Measurements from ENCODE around the gene RTP5. TPM values are rescaled to one million over a fixed set of nuclear protein-coding genes. Genes with fewer than 3 reads are reported as not detected.
A peak's percentile ranks its signal among the peaks of the same experiment; 100 is the strongest.

Gene RTP5
- total and polyA plus RNA-seq, 2 donors (not counting 1 experiment from before 2014, with no cell fraction given) = not detected

DNA sequence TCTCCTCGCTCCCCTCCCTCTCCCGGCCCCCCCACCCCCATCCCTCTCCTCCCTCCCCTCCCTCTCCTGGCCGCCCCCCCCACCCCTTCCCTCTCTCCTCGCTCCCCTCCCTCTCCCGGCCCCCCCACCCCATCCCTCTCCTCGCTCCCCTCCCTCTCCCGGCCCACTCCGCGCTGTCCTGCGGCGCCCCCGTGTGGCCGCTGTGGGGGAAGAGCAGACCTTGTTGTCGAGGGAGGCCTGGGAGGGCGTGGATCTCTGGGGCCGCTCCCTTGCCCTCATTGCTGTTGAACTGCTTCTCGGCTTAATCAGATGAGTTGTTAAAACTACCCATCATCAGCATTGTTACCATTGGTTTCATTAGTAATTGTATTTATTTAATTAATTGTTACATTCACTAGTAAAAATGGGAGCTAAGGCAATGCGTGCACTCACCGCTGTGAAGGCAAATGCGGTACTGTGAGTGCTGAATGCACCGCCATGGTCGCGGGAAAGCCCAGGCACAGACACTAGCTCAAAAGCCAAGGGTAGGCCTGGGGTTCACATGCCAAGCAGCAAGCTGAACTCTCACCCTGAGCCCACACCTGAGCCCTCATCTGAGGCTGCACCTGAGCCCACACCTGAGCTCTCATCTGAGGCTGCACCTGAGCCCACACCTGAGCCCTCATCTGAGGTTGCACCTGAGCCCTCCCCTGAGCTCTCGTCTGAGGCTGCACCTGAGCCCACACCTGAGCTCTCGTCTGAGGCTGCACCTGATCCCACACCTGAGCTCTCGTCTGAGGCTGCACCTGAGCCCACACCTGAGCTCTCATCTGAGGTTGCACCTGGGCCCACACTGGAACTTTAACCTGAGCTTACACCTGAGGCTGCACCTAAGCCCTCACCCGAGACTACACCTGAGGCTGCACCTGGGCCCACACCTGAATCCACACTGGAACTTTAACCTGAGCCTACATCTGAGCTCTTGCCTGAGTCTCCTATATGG, 8.8 kb downstream of the RTP5 start:
- CTCF ChIA-PET = interaction anchor here (0.6 to 1.9 kb wide), 24 partner anchors 10 to 1028 kb away, joined by 3 to 15 read pairs (median 3); partner anchors contain the start of genes D2HGDH, DTYMK and ING5
- peak; percentile 79 for DNase-seq
- Histone ChIP-seq H2AFZ (ENCODE audit: insufficient read depth, low read depth, low read length, poor library complexity, severe bottlenecking) (no peak overlapping the region), H3K79me2 (ENCODE audit: control insufficient read depth, insufficient read depth, low read length) (no peaks in the 10 kb centered on the region), H3K9me3 (ENCODE audit: control extremely low read depth in 1 of 3, control insufficient read depth in 2 of 3, insufficient read depth in 1 of 3, low read length in 2 of 3) (peaks cover 0 to 12% (median 0%) of the 10 kb centered on the region in 3 donors), H3K4me1 (ENCODE audit: control insufficient read depth in 2 of 2, insufficient read depth in 2 of 2, low read length in 2 of 2) (peaks cover 19 to 30% of the 10 kb centered on the region in 2 donors), H3K4me2 (replicated peaks; ENCODE audit: low read depth, low read length, poor library complexity, severe bottlenecking) (peak overlapping the region; percentile 12), H4K20me1 (ENCODE audit: control insufficient read depth, insufficient read depth, low read length, poor library complexity, severe bottlenecking) (no peaks in the 10 kb centered on the region), H3K27ac (ENCODE audit: low read length in 2 of 2) (no peak overlapping the region), H3K27me3 (replicated peaks in 1 of 4; ENCODE audit: control extremely low read depth in 1 of 4, control insufficient read depth in 3 of 4, insufficient read depth in 4 of 4, low read length in 3 of 4) (no peaks in the 10 kb centered on the region), H3K9ac (ENCODE audit: low read length) (no peak overlapping the region), H3K36me3 (replicated peaks in 1 of 2; ENCODE audit: control extremely low read depth in 1 of 2, control insufficient read depth in 1 of 2, extremely low read depth in 1 of 2, insufficient read depth in 2 of 2, low read length in 1 of 2) (no peaks in the 10 kb centered on the region), H3K4me3 (ENCODE audit: control extremely low read depth in 1 of 5, extremely low read depth in 1 of 5, insufficient read depth in 1 of 5, low read depth in 2 of 5, low read length in 4 of 5) (no peak overlapping the region)
- TF ChIP-seq EZH2 (IDR thresholded peaks at IDR 0.05; ENCODE audit: borderline replicate concordance, insufficient read depth, low read depth, low read length, poor library complexity, severe bottlenecking) = no peak
- TF ChIP-seq, protein P1, sequence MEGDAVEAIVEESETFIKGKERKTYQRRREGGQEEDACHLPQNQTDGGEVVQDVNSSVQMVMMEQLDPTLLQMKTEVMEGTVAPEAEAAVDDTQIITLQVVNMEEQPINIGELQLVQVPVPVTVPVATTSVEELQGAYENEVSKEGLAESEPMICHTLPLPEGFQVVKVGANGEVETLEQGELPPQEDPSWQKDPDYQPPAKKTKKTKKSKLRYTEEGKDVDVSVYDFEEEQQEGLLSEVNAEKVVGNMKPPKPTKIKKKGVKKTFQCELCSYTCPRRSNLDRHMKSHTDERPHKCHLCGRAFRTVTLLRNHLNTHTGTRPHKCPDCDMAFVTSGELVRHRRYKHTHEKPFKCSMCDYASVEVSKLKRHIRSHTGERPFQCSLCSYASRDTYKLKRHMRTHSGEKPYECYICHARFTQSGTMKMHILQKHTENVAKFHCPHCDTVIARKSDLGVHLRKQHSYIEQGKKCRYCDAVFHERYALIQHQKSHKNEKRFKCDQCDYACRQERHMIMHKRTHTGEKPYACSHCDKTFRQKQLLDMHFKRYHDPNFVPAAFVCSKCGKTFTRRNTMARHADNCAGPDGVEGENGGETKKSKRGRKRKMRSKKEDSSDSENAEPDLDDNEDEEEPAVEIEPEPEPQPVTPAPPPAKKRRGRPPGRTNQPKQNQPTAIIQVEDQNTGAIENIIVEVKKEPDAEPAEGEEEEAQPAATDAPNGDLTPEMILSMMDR (IDR thresholded peaks at IDR 0.05) = peak; percentile 64
- Mint-ChIP-seq H3K27ac (peak overlapping the region; percentile 53), H3K9me3 (ENCODE audit: insufficient read depth) (no peaks in the 10 kb centered on the region), H3K4me1 (peaks cover 32% of the 10 kb centered on the region), H3K27me3 (no peaks in the 10 kb centered on the region), H3K4me3 (no peak overlapping the region)
- intact Hi-C loops (cut with micrococcal nuclease) = loop anchor here (2.0 kb wide), 1 partner anchor 1027 kb away; no protein-coding TSS in a partner anchor
- POLR2A ChIA-PET = interaction anchor here (0.6 to 0.7 kb wide), 5 partner anchors 16 to 1313 kb away, joined by 3 to 4 read pairs (median 3); no protein-coding TSS in a partner anchor
- WGBS (ENCODE audit: insufficient coverage) = 73% methylated on average over 10 of the region's 27 CpGs
- ATAC-seq (ENCODE audit: low read depth) = no peak

Measured in B cell (primary cell).